ENCODE measurements around the gene CALHM5. TPM values are rescaled to one million over a fixed set of nuclear protein-coding genes. Genes with fewer than 3 reads are reported as not detected.

CALHM5 gene
- total RNA-seq, 1 experiment from 2014 or later: 1.1 TPM

GRCh38 chr6:116562019-116562403, 50.6 kb downstream of the CALHM5 start:
- H3K4me1 Mint-ChIP-seq (ENCODE audit: low read depth, unreplicated experiment): peaks cover 26% of the 10 kb centered on the region
- no peaks in the 10 kb centered on the region for H3K9me3 Mint-ChIP-seq (ENCODE audit: unreplicated experiment)
- POLR2A ChIA-PET: interaction anchor here (2.0 kb wide), 1 partner anchor 9 kb away, joined by 12 read pairs; the partner anchor contains the start of gene RWDD1
- Histone ChIP-seq H3K9me3 (no peaks in the 10 kb centered on the region), H3K4me1 (peaks cover 15% of the 10 kb centered on the region), H3K27me3 (replicated peaks; ENCODE audit: control insufficient read depth, insufficient read depth, low read length) (no peaks in the 10 kb centered on the region), H3K4me3 (ENCODE audit: low read depth, low read length) (no peak overlapping the region), H3K36me3 (ENCODE audit: control insufficient read depth, insufficient read depth, low read length) (no peaks in the 10 kb centered on the region)
- no peak for TF ChIP-seq CTCF (IDR thresholded peaks at IDR 0.05; ENCODE audit: insufficient read depth in 1 of 2, low read depth in 1 of 2, low read length in 1 of 2, severe bottlenecking in 1 of 2, unreplicated experiment in 1 of 2)
- no TSS peak for BruUV-seq (replicated peaks)
- peaks cover 5% of the 10 kb centered on the region for H3K36me3 Mint-ChIP-seq (ENCODE audit: insufficient read depth, unreplicated experiment)
- H3K4me3 Mint-ChIP-seq (ENCODE audit: unreplicated experiment): peak overlapping the region; percentile 53
- H3K27me3 Mint-ChIP-seq (ENCODE audit: insufficient read depth, unreplicated experiment): no peaks in the 10 kb centered on the region
- CTCF ChIA-PET: interaction anchor here (1.6 to 2.0 kb wide), 4 partner anchors 9 to 293 kb away, joined by 10 to 13 read pairs (median 12); partner anchors contain the start of genes CALHM5 and RWDD1
- DNase-seq: no peak
- intact Hi-C loops (cut with micrococcal nuclease; ENCODE audit: unreplicated experiment): loop anchor here (5.0 kb wide), 1 partner anchor 345 kb away; no protein-coding TSS in a partner anchor
- peak overlapping the region; percentile 87 for H3K27ac Mint-ChIP-seq (ENCODE audit: unreplicated experiment)

DNA sequence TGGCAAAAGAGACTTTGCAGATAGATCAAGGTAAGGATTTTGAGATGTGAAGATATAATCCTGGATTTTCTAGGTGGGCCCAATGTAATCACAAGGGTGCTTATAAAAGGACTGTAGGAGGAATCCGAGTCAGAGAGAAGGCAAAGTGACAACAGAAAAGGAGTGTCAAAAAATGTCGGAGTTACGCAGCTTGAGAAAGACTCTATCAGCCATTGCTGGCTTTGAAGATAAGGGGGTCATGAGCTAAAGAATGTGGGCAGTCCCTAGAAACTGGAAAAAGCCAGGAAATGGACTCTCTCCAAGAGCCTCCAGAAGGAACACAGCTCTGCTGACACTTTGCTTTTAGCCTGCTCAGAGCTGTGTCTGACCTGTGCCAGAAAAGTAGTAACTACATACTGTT, 51.2 kb downstream of the CALHM5 start:
- no peaks in the 10 kb centered on the region for H3K36me3 ChIP-seq (ENCODE audit: control insufficient read depth, insufficient read depth, low read length)
- no peaks in the 10 kb centered on the region for H3K27me3 Mint-ChIP-seq (ENCODE audit: insufficient read depth, unreplicated experiment)
- H3K9me3 Mint-ChIP-seq (ENCODE audit: unreplicated experiment): no peaks in the 10 kb centered on the region
- H3K4me3 Mint-ChIP-seq (ENCODE audit: unreplicated experiment): peak overlapping the region; percentile 53
- no peak for TF ChIP-seq CTCF (IDR thresholded peaks at IDR 0.05; ENCODE audit: insufficient read depth in 1 of 2, low read depth in 1 of 2, low read length in 1 of 2, severe bottlenecking in 1 of 2, unreplicated experiment in 1 of 2)
- H3K27me3 ChIP-seq (replicated peaks; ENCODE audit: control insufficient read depth, insufficient read depth, low read length): no peaks in the 10 kb centered on the region
- peaks cover 24% of the 10 kb centered on the region for H3K4me1 Mint-ChIP-seq (ENCODE audit: low read depth, unreplicated experiment)
- peak overlapping the region; percentile 87 for H3K27ac Mint-ChIP-seq (ENCODE audit: unreplicated experiment)
- intact Hi-C loops (cut with micrococcal nuclease; ENCODE audit: unreplicated experiment): loop anchor here (5.0 kb wide), 1 partner anchor 345 kb away; no protein-coding TSS in a partner anchor
- H3K4me1 ChIP-seq: peaks cover 15% of the 10 kb centered on the region
- ChIA-PET CTCF (interaction anchor here (0.6 to 2.0 kb wide), 6 partner anchors 9 to 343 kb away, joined by 4 to 13 read pairs (median 10); partner anchors contain the start of genes CALHM5 and RWDD1), POLR2A (interaction anchor here (2.0 kb wide), 1 partner anchor 9 kb away, joined by 12 read pairs; the partner anchor contains the start of gene RWDD1)
- no peaks in the 10 kb centered on the region for H3K9me3 ChIP-seq
- DNase-seq: peak in 1 of 2 experiments; percentile 43
- no TSS peak for BruUV-seq (replicated peaks)
- H3K36me3 Mint-ChIP-seq (ENCODE audit: insufficient read depth, unreplicated experiment): peaks cover 5% of the 10 kb centered on the region
- no peak overlapping the region for H3K4me3 ChIP-seq (ENCODE audit: low read depth, low read length)

DNA sequence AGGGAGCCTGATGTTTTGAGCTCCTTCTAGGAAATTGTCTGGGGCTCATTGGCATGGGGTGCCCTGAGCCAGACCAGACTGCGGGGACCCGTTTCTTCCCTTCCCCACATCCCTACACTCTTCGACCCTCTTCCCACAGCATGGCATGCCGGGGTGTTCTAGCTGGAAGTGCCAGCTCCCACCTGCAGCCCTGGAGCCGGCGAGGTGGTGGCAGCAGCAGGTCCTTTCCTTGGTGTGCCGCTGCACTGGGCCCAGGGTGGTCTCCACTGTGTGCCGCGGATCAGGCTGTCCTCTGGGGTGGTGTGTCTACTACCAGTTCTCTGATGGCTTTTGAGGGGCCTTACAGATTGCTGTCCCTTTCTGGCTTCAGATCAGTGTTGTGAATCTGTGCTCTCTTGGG, 52.4 kb downstream of the CALHM5 start:
- Histone ChIP-seq H3K27me3 (replicated peaks; ENCODE audit: control insufficient read depth, insufficient read depth, low read length) (no peaks in the 10 kb centered on the region), H3K36me3 (ENCODE audit: control insufficient read depth, insufficient read depth, low read length) (no peaks in the 10 kb centered on the region), H3K4me3 (ENCODE audit: low read depth, low read length) (no peak overlapping the region), H3K4me1 (peaks cover 15% of the 10 kb centered on the region), H3K9me3 (no peaks in the 10 kb centered on the region)
- intact Hi-C loops (cut with micrococcal nuclease; ENCODE audit: unreplicated experiment): loop anchor here (5.0 kb wide), 1 partner anchor 347 kb away; no protein-coding TSS in a partner anchor
- ChIA-PET CTCF (interaction anchor here (1.6 to 2.0 kb wide), 3 partner anchors 7 to 295 kb away, joined by 10 to 13 read pairs (median 10); partner anchors contain the start of gene RWDD1), POLR2A (no interaction called here)
- Mint-ChIP-seq H3K27ac (ENCODE audit: unreplicated experiment) (peak overlapping the region; percentile 32), H3K4me3 (ENCODE audit: unreplicated experiment) (no peak overlapping the region), H3K27me3 (ENCODE audit: insufficient read depth, unreplicated experiment) (no peaks in the 10 kb centered on the region), H3K4me1 (ENCODE audit: low read depth, unreplicated experiment) (peaks cover 20% of the 10 kb centered on the region), H3K36me3 (ENCODE audit: insufficient read depth, unreplicated experiment) (peaks cover 5% of the 10 kb centered on the region), H3K9me3 (ENCODE audit: unreplicated experiment) (no peaks in the 10 kb centered on the region)
- no TSS peak for BruUV-seq (replicated peaks)
- no peak for DNase-seq
- TF ChIP-seq CTCF (IDR thresholded peaks at IDR 0.05; ENCODE audit: insufficient read depth in 1 of 2, low read depth in 1 of 2, low read length in 1 of 2, severe bottlenecking in 1 of 2, unreplicated experiment in 1 of 2): no peak
